T47D (cell line): Measurements from ENCODE around the gene SLC7A9.
"Not testable (repeated sequence)": the region's sequence is repeated elsewhere in the genome, so short reads cannot be mapped to it uniquely, and the experiment has no call there.

ENCODE experiments used
- DNase-seq, 2 experiments: peaks; one replicate each; pipeline versions ENCODE4 v3.0.0 to v3.0.0-alpha.2; 2011 to 2012; ENCODE audit warnings: low read depth in 1 of 2, low spot score in 1 of 2
- JUND ChIP-seq: IDR thresholded peaks from 2 replicates; pipeline ENCODE4 v1.6.1; 2012; ENCODE audit warnings: low read depth
- in situ Hi-C: cut with HindIII; loops from 2 replicates; pipeline ENCODE4 v1.10.0; 2016; ENCODE audit warnings: low sequenced_read_pairs, low pct_unique_long_range_greater_than_20kb

Gene SLC7A9

GRCh38 chr19:32866564-32867265 lies 2.9 kb downstream of the SLC7A9 start:
- in situ Hi-C loops = no loop called here
- DNase-seq = no peak
- TF ChIP-seq JUND = no peak

DNA sequence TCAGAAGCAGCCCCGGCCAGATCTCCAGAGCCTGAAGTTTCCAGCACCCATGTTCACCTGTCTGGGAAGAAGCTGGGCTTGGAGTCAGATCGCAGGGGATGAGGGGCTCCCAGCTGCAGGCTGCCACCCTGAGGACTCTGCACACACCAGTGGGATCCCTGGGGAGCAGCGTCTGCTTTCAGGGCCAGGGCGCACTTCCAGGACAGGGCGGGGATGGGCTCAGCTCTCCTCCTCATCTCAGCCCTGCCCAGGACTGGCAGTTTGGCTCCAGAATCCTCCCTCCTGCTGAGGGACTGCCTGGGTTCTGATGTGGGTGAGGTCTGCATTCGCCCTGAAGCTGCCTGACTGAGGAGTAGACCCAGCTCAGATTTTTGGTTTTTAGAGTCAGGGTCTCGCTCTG lies 3.5 kb downstream of the SLC7A9 start:
- in situ Hi-C loops = no loop called here
- DNase-seq = no peak
- TF ChIP-seq JUND = no peak

DNA sequence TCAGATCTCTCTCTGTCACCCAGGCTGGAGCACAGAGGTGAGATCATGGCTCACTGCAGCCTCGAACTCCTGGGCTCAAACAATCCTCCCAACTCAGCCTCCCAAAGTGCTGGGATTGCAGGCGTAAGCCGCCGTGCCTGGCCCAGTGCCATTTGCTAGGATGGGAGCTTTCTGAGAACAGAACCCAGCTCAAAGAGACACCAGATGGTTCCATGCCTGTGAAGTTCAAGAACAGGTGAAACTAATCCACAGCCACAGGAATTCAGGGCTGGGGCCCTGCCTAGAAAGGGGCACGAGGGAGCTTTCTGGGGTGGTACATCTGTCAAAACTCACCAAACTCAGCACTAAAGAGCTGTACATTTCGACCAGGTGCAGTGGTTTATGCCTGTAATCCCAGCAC lies 4.2 kb downstream of the SLC7A9 start:
- DNase-seq = no peak
- TF ChIP-seq JUND = no peak
- in situ Hi-C loops = no loop called here

GRCh38 chr19:32864318-32865007 lies 5.1 kb downstream of the SLC7A9 start:
- DNase-seq = no peak
- in situ Hi-C loops = no loop called here
- no peak for TF ChIP-seq JUND

- in situ Hi-C loops = no loop called here
- TF ChIP-seq JUND = no peak
- no peak for DNase-seq
Measured at GRCh38 chr19:32863841-32864240, 5.7 kb downstream of the SLC7A9 start.

- no peak for TF ChIP-seq JUND
- DNase-seq = no peak
- in situ Hi-C loops = no loop called here
Measured at GRCh38 chr19:32863301-32863700, 6.3 kb downstream of the SLC7A9 start.

- TF ChIP-seq JUND = no peak
- in situ Hi-C loops = no loop called here
- no peak for DNase-seq
Measured at GRCh38 chr19:32862741-32863140, 6.8 kb downstream of the SLC7A9 start.

GRCh38 chr19:32862173-32862572 lies 7.4 kb downstream of the SLC7A9 start:
- DNase-seq = no peak
- in situ Hi-C loops = no loop called here
- no peak for TF ChIP-seq JUND

GRCh38 chr19:32861596-32861995 lies 8.0 kb downstream of the SLC7A9 start:
- in situ Hi-C loops = no loop called here
- DNase-seq = no peak
- no peak for TF ChIP-seq JUND

DNA sequence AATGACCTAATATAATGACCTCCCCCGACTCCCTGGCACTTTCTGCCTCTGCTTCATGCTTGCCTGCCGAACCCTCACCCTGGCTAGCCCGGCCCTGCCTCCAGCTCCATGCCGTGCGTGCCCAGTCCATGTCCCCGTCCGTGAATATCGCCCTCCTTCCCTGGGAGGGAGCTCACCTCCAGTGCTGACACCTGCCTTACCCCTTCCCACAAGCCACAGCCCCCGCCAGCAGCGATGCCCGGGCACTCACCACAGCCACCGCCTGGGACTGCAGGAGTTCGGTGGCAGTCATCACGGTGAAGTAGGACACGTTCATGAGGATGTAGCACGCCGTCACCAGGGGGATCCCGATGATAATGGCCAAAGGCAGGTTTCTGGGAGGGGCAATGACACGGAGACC lies 10.0 kb downstream of the SLC7A9 start:
- in situ Hi-C loops = no loop called here
- no peak for TF ChIP-seq JUND
- no peak for DNase-seq

DNA sequence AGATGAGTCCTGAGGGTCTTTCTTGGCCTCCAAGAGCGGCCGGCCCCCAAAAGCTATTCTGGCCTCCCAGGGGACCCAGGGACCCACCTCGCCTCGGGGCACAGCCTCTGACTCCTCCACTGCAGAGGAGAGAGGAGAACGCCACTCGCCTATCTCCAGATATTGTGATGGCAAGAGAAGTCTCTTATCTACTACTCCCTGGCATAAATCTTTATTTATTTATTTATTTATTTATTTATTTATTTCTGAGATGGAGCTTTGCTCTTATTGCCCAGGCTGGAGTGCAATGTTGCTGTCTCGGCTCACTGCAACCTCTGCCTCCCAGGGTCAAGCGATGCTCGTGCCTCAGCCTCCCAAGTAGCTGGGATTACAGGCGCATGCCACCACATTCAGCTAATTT lies 11.0 kb downstream of the SLC7A9 start:
- no peak for DNase-seq
- TF ChIP-seq JUND = no peak
- in situ Hi-C loops = no loop called here

DNA sequence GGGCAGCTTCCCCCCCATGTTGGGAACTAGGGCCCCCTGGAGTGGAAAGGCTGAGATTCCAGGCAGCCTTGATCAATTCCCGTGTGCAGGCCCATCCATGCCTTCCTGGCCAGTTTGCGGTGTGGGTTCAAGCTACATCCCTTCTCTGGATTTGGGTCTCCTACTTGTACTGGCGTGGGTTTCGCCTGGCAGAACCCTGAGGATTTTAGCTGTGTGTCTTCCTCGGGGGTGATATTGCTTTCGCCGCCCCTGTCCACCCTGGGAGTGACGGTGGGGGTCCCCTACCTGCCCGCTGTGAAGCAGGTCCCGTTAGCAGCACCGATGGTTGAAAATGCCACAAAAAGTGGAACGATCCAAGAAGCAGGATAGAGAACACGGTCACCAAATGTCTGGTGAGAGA lies 11.4 kb downstream of the SLC7A9 start:
- DNase-seq = no peak
- no peak for TF ChIP-seq JUND
- in situ Hi-C loops = no loop called here

GRCh38 chr19:32857584-32857983 lies 12.0 kb downstream of the SLC7A9 start:
- TF ChIP-seq JUND = no peak

GRCh38 chr19:32856818-32857217 lies 12.7 kb downstream of the SLC7A9 start:
- DNase-seq, in situ Hi-C loops: not testable (repeated sequence)

More at GRCh38 chr19:32857584-32857983, 12.0 kb downstream of the SLC7A9 start:
- in situ Hi-C loops = no loop called here
- DNase-seq = no peak
